ENCODE measurements around the gene HEMK1. TPM values are rescaled to one million over a fixed set of nuclear protein-coding genes. Genes with fewer than 3 reads are reported as not detected.

The HEMK1 gene
- total RNA-seq, 2 donors from 2014 or later: 5.4 to 12.7 TPM

DNA sequence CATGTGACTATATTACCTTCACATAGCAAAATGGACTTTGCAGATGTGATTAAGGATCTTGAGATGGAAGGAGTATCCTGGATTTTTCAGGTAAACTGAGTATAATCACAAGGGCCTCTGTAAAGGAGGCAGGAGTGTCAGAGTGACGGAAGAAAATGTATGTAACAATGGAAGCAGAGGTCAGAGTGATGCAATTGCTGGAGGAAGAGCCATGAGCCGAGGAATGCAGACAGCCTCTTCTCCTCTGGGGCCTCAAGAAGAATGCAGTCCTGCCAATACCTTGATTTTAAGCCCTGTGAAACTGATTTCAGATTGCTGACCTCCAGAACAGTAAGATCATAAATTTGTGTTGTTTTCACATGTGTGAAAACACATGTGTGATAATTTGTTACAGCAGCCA lies 15.1 kb downstream of the HEMK1 start:
- Histone ChIP-seq H3K27ac (no peak overlapping the region), H3K36me3 (peaks cover 9% of the 10 kb centered on the region), H3K9me3 (no peaks in the 10 kb centered on the region), H3K27me3 (replicated peaks; ENCODE audit: insufficient read depth) (no peaks in the 10 kb centered on the region), H3K4me3 (no peak overlapping the region), H3K4me1 (ENCODE audit: control insufficient read depth in 1 of 2, low read depth in 2 of 2) (peaks cover 12 to 49% of the 10 kb centered on the region in 2 donors)
- DNase-seq (ENCODE audit: low spot score) (no peak), ATAC-seq (ENCODE audit: insufficient number of reproducible peaks, low FRiP score, low read depth) (no peak)
- TF ChIP-seq, protein P1, sequence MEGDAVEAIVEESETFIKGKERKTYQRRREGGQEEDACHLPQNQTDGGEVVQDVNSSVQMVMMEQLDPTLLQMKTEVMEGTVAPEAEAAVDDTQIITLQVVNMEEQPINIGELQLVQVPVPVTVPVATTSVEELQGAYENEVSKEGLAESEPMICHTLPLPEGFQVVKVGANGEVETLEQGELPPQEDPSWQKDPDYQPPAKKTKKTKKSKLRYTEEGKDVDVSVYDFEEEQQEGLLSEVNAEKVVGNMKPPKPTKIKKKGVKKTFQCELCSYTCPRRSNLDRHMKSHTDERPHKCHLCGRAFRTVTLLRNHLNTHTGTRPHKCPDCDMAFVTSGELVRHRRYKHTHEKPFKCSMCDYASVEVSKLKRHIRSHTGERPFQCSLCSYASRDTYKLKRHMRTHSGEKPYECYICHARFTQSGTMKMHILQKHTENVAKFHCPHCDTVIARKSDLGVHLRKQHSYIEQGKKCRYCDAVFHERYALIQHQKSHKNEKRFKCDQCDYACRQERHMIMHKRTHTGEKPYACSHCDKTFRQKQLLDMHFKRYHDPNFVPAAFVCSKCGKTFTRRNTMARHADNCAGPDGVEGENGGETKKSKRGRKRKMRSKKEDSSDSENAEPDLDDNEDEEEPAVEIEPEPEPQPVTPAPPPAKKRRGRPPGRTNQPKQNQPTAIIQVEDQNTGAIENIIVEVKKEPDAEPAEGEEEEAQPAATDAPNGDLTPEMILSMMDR (IDR thresholded peaks at IDR 0.05): no peak

DNA sequence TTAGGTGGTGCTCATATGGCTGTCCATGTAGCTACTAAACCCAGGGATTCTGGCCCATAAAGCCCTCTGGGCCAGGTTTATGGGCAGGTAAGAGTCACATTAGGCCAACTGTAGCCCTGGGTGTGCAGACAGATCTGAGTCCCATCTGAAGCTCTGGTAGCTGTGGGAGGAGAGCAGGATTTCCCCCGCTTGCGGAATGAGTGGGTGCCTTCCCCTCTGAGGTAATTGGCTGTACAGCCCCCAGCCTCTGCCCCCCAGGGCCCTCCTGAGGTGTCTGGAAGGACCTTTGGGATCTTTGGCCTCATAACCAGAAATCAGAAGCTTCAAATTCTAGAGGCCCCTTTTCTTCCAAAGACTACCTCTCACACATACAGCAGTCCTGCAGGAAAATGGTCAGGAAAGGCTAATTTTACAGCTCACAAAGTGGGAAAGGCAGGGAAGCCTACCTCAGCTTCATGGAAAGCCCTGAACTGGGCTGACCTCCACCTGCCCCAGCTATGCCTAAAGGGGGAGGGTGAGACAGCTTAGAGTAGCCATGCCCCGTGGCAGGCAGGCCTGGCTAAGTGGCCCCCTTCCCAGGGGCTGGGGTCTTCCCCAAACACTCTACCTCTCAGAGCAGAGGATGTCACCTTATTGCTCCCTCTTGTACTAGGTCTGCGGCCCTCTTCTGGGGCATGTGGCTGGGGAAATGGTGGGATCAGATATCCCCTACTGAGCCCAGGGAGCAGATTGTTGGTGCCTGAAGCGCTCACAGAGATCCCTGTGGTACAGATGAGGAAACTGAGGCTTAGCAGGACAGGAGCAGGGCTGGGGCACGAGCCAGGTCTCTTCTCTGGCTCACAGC lies 16.8 kb downstream of the HEMK1 start:
- DNase-seq (ENCODE audit: low spot score) (no peak), ATAC-seq (ENCODE audit: insufficient number of reproducible peaks, low FRiP score, low read depth) (no peak)
- TF ChIP-seq, protein P1 (IDR thresholded peaks at IDR 0.05): no peak
- H3K4me1 ChIP-seq (ENCODE audit: control insufficient read depth in 1 of 2, low read depth in 2 of 2): peaks cover 12 to 46% of the 10 kb centered on the region in 2 donors
- H3K4me3 ChIP-seq: no peak overlapping the region
- no peaks in the 10 kb centered on the region for H3K36me3 ChIP-seq
- no peaks in the 10 kb centered on the region for H3K9me3 ChIP-seq
- no peak overlapping the region for H3K27ac ChIP-seq
- no peaks in the 10 kb centered on the region for H3K27me3 ChIP-seq (replicated peaks; ENCODE audit: insufficient read depth)

DNA sequence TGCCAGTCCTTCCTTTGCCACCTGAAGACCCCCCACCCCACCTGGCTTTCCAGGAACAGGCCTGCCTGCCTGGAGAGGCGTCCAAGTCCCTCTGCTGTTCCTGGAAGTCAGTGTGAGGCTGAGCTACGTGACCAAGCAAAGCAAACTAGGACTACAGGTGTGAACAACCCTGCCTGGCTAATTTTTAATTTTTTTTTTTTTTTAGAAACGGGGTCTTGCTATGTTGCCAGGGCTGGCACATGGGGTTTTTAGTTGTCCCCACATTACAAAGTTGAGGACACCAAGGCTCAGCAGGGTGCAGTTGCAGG lies 17.4 kb downstream of the HEMK1 start:
- no peak for ATAC-seq (ENCODE audit: insufficient number of reproducible peaks, low FRiP score, low read depth)
- H3K4me1 ChIP-seq (ENCODE audit: control insufficient read depth in 1 of 2, low read depth in 2 of 2): peaks cover 9 to 40% of the 10 kb centered on the region in 2 donors
- H3K27ac ChIP-seq: no peak overlapping the region
- no peaks in the 10 kb centered on the region for H3K27me3 ChIP-seq (replicated peaks; ENCODE audit: insufficient read depth)
- no peaks in the 10 kb centered on the region for H3K9me3 ChIP-seq
- no peak for DNase-seq (ENCODE audit: low spot score)
- no peak overlapping the region for H3K4me3 ChIP-seq
- TF ChIP-seq, protein P1 (IDR thresholded peaks at IDR 0.05): no peak
- H3K36me3 ChIP-seq: no peaks in the 10 kb centered on the region

DNA sequence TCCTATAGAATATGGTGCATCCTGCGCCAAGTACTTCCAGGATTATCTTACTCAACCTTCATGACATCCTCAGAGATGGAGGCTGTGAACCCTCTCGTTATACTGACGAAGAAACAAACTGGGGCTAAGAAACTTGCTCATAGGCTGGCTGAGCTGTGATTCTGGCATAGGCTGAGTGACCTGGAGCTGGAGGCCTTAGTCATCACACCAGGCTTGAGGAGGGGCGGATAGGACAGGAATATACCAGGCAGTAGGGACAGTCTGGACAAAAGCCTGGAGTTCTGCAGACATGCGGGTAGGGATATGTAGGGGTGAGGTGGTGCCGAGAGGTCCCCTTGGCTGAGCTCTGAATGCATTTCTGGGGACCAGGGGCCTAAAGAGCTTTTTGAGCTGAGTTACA lies 18.1 kb downstream of the HEMK1 start:
- no peak overlapping the region for H3K4me3 ChIP-seq
- no peak overlapping the region for H3K27ac ChIP-seq
- no peaks in the 10 kb centered on the region for H3K36me3 ChIP-seq
- no peak for ATAC-seq (ENCODE audit: insufficient number of reproducible peaks, low FRiP score, low read depth)
- peaks cover 4 to 33% of the 10 kb centered on the region in 2 donors for H3K4me1 ChIP-seq (ENCODE audit: control insufficient read depth in 1 of 2, low read depth in 2 of 2)
- H3K27me3 ChIP-seq (replicated peaks; ENCODE audit: insufficient read depth): no peaks in the 10 kb centered on the region
- no peak for DNase-seq (ENCODE audit: low spot score)
- TF ChIP-seq, protein P1 (IDR thresholded peaks at IDR 0.05): no peak
- H3K9me3 ChIP-seq: no peaks in the 10 kb centered on the region

DNA sequence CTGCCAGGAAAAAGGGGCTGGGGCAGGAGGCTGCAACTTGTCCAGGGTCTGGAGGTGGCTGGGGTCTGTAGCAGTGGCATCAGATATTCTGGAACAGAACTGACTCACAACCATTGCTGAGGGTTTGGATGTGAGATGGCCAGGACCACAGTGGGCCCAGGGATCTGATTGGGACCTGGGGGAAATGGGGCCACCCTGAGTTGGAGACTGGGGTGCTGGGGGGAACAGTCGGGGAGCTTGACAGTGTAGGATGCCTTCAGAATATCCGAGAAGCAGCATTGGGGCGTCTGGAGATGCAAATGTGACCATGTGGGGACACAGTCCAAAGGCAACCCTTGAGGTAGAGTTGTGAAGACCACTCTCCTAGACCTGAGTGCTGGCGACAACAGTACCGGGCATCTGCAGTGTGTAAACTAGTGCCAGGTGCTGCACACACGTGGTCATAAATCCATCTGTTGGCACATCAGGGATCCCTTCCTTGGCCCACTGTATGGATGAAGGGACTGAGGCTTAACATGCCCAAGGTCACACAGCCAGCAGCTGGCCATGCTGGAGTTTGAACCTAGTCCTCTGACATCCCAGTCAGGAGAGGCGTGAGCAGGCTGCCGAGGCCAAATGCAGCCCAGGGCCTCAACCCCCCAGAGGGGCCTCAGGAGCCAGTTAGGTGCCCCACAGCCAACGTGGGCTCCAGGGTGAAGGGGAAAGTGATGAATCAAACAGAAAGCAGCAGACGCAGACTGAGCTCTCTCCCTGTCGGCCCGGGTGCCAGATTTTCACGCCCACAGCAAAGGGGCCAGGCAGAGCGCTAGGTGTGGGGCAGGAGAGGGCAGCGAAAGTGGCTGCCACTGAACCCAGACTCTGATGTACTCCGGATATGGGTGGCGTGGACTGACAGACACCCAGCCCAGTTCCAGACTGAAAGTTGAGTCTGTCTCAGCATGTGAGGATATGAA lies 18.8 kb downstream of the HEMK1 start:
- TF ChIP-seq, protein P1 (IDR thresholded peaks at IDR 0.05): no peak
- H3K36me3 ChIP-seq: no peaks in the 10 kb centered on the region
- H3K9me3 ChIP-seq: no peaks in the 10 kb centered on the region
- H3K4me3 ChIP-seq: no peak overlapping the region
- H3K27ac ChIP-seq: no peak overlapping the region
- H3K27me3 ChIP-seq (replicated peaks; ENCODE audit: insufficient read depth): no peaks in the 10 kb centered on the region
- ATAC-seq (ENCODE audit: insufficient number of reproducible peaks, low FRiP score, low read depth) (no peak), DNase-seq (ENCODE audit: low spot score) (no peak)
- H3K4me1 ChIP-seq (ENCODE audit: control insufficient read depth in 1 of 2, low read depth in 2 of 2): peaks cover 3 to 33% of the 10 kb centered on the region in 2 donors
